Osteoblast (primary cell): Measurements from ENCODE around the gene TMEM145. TPM values are rescaled to one million over a fixed set of nuclear protein-coding genes. Genes with fewer than 3 reads are reported as not detected.
A peak's percentile ranks its signal among the peaks of the same experiment; 100 is the strongest.

Experiments
- DNase-seq: peaks from one replicate; pipeline ENCODE4 v3.0.0; 2011; ENCODE audit warnings: low spot score, mixed read lengths; ENCODE audit not compliant: insufficient read length; ENCODE audit errors: missing footprints
- H2AFZ ChIP-seq: 2 replicates; pipeline ENCODE4 v1.6.0; 2011; ENCODE audit warnings: mild to moderate bottlenecking, low read length
- H3K27ac ChIP-seq: 2 replicates; pipeline ENCODE4 v1.5.1; 2011; ENCODE audit warnings: mild to moderate bottlenecking, low read depth, low read length, moderate library complexity
- H3K27me3 ChIP-seq: 2 replicates; pipeline ENCODE4 v1.6.0; 2012; ENCODE audit warnings: mild to moderate bottlenecking, control low read depth, inconsistent platforms, low read length, moderate library complexity; ENCODE audit not compliant: insufficient read depth
- H3K36me3 ChIP-seq: 2 replicates; pipeline ENCODE4 v1.5.1; 2011; ENCODE audit warnings: mild to moderate bottlenecking, low read length, control low read depth, moderate library complexity; ENCODE audit not compliant: insufficient read depth
- H3K4me1 ChIP-seq: 2 replicates; pipeline ENCODE4 v1.5.1; 2011; ENCODE audit warnings: mild to moderate bottlenecking, low read length, control low read depth, moderate library complexity; ENCODE audit not compliant: insufficient read depth
- H3K4me2 ChIP-seq: 2 replicates; pipeline ENCODE4 v1.6.0; 2011; ENCODE audit warnings: mild to moderate bottlenecking, low read length; ENCODE audit not compliant: insufficient read depth
- H3K4me3 ChIP-seq: fragments of 200-600 bp; sonication (generic); 3 replicates; pipeline ENCODE4 v1.5.1; 2012; ENCODE audit warnings: mild to moderate bottlenecking, low read length, inconsistent platforms; ENCODE audit not compliant: insufficient read depth
- H3K79me2 ChIP-seq: 2 replicates; pipeline ENCODE4 v1.6.0; 2012; ENCODE audit warnings: mild to moderate bottlenecking, low read length, control low read depth, inconsistent platforms; ENCODE audit not compliant: insufficient read depth
- H3K9me3 ChIP-seq: 2 replicates; pipeline ENCODE4 v1.5.1; 2011; ENCODE audit warnings: low read depth, low read length, control low read depth
- H4K20me1 ChIP-seq: 2 replicates; pipeline ENCODE4 v1.6.0; 2012; ENCODE audit warnings: mild to moderate bottlenecking, low read length, control low read depth; ENCODE audit not compliant: insufficient read depth
- CTCF ChIP-seq: IDR thresholded peaks from 2 replicates; pipeline ENCODE4 v1.5.1; 2011; ENCODE audit warnings: mild to moderate bottlenecking, low read depth, low read length, moderate library complexity; ENCODE audit errors: extremely low read depth
- total RNA-seq: library from RNA; depleted of rRNA; stranded (reverse); fragments of >200 nt; gene quantifications from 2 replicates; pipeline ENCODE4 v1.2.3, GENCODE V29; 2012

The TMEM145 gene
- total RNA-seq, 1 donor: not detected

GRCh38 chr19:42272989-42273406, 40.1 kb upstream of the TMEM145 start:
- Histone ChIP-seq H3K9me3 (no peaks in the 10 kb centered on the region), H3K4me3 (no peak overlapping the region), H3K4me1 (peaks cover 38% of the 10 kb centered on the region), H3K27ac (no peak overlapping the region), H3K27me3 (no peaks in the 10 kb centered on the region), H3K4me2 (no peak overlapping the region), H2AFZ (no peak overlapping the region), H3K36me3 (peaks cover 33% of the 10 kb centered on the region), H3K79me2 (peaks cover 82% of the 10 kb centered on the region), H4K20me1 (peaks cover 43% of the 10 kb centered on the region)
- no peak for TF ChIP-seq CTCF
- DNase-seq: no peak

GRCh38 chr19:42273407-42274064, 39.6 kb upstream of the TMEM145 start:
- no peak overlapping the region for H3K4me2 ChIP-seq
- no peak overlapping the region for H3K27ac ChIP-seq
- no peak for DNase-seq
- H3K36me3 ChIP-seq: peaks cover 33% of the 10 kb centered on the region
- TF ChIP-seq CTCF: no peak
- peaks cover 88% of the 10 kb centered on the region for H3K79me2 ChIP-seq
- no peaks in the 10 kb centered on the region for H3K9me3 ChIP-seq
- H2AFZ ChIP-seq: no peak overlapping the region
- H3K4me3 ChIP-seq: no peak overlapping the region
- H3K27me3 ChIP-seq: no peaks in the 10 kb centered on the region
- peaks cover 48% of the 10 kb centered on the region for H4K20me1 ChIP-seq
- peaks cover 43% of the 10 kb centered on the region for H3K4me1 ChIP-seq

GRCh38 chr19:42274065-42274682, 38.9 kb upstream of the TMEM145 start:
- no peak for TF ChIP-seq CTCF
- H3K4me1 ChIP-seq: peaks cover 49% of the 10 kb centered on the region
- peaks cover 50% of the 10 kb centered on the region for H4K20me1 ChIP-seq

GRCh38 chr19:42275103-42275502, 38.0 kb upstream of the TMEM145 start:
- no peak overlapping the region for H3K27ac ChIP-seq
- no peak for TF ChIP-seq CTCF
- peaks cover 33% of the 10 kb centered on the region for H3K36me3 ChIP-seq
- peaks cover 55% of the 10 kb centered on the region for H4K20me1 ChIP-seq
- H3K27me3 ChIP-seq: no peaks in the 10 kb centered on the region
- peaks cover 93% of the 10 kb centered on the region for H3K79me2 ChIP-seq
- no peak overlapping the region for H3K4me2 ChIP-seq
- H3K4me3 ChIP-seq: peak overlapping the region; percentile 29
- no peak overlapping the region for H2AFZ ChIP-seq
- peaks cover 52% of the 10 kb centered on the region for H3K4me1 ChIP-seq
- H3K9me3 ChIP-seq: no peaks in the 10 kb centered on the region
- DNase-seq: no peak

More at GRCh38 chr19:42274065-42274682, 38.9 kb upstream of the TMEM145 start:
- Histone ChIP-seq H3K4me3 (no peak overlapping the region), H3K27me3 (no peaks in the 10 kb centered on the region), H3K79me2 (peaks cover 94% of the 10 kb centered on the region), H3K9me3 (no peaks in the 10 kb centered on the region), H2AFZ (no peak overlapping the region), H3K27ac (no peak overlapping the region), H3K4me2 (no peak overlapping the region), H3K36me3 (peaks cover 33% of the 10 kb centered on the region)
- DNase-seq: no peak
